Left colon (tissue), 2 donors: Measurements from ENCODE around the gene ATP6V1B1. TPM values are rescaled to one million over a fixed set of nuclear protein-coding genes. Genes with fewer than 3 reads are reported as not detected.

Source experiments
- ATAC-seq: fragments of 200-7000 bp; cut with Tn5 transposase; one replicate; pipeline ENCODE4 v1.9.1; 2020; ENCODE audit warnings: mild to moderate bottlenecking, moderate library complexity
- DNase-seq, 2 donors: peaks; one replicate each; pipeline ENCODE4 v3.0.0-alpha.2; 2020
- intact Hi-C, 2 donors: fragments of 100-400 bp; cut with DNase I in 1 of 2; cut with micrococcal nuclease in 1 of 2; formaldehyde crosslinking; loops; one replicate each; pipeline versions ENCODE4 v1.11.2 to v1.14.0; 2022; cut with DNase I, micrococcal nuclease
- long read RNA-seq: library from polyadenylated mRNA; unstranded; transcript quantifications from one replicate; pipeline ENCODE4 v2.0.0, GENCODE V29; 2021
- total RNA-seq, 2 donors: library from RNA; stranded (reverse); fragmentation: NEBNext Ultra II Directional; extraction: Animal tissue kit (Norgen Biotek cat#: 25700); gene quantifications; one replicate each; pipeline ENCODE4 v1.2.1, GENCODE V29; 2021
- donor health status: DM: no; HTN: no; CAD: no.
- donor health status: DM: yes; HTN: yes; CAD: no.

ATP6V1B1 gene
- total RNA-seq, result not detected
- long read RNA-seq, result 0 reads

DNA sequence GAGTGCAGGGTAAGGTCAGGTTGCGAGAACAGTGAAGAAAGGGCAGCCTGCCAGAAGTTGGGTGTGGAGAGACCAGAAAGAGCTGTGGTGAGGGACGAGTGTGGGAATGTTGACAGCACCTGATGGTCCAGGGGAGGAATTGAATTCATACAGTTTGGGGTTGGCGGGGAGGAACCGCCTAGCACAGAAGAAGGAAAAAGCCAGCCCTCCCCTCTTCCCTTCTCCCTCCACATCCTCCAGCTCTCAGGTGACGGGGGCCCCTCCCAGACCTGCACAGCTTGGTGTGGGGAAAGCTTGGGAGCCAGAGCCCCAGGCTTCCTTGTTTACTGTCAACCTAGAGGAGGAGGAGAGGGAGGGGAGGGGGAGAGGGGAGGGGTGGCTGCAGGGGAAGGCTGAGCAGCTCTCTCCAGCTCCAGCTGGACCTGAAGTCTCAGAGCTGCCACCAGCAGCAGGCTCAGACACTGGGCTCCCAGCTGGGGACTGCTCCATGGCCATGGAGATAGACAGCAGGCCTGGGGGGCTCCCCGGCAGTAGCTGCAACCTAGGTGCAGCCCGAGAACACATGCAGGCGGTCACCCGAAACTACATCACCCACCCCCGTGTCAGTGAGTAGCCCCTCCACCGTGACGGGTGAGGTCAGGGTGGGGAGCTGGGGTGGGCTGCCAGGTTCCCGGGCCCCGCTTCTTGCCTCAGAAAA lies at the start of gene ATP6V1B1:
ATP6V1B1 (plus strand) TSS at position 433 of the 697 bp plus-strand sequence; CDS start at position 488, 55 bp downstream.
- intact Hi-C loops, result no loop called here
- no peak for DNase-seq
- ATAC-seq, result peak; percentile 29

DNA sequence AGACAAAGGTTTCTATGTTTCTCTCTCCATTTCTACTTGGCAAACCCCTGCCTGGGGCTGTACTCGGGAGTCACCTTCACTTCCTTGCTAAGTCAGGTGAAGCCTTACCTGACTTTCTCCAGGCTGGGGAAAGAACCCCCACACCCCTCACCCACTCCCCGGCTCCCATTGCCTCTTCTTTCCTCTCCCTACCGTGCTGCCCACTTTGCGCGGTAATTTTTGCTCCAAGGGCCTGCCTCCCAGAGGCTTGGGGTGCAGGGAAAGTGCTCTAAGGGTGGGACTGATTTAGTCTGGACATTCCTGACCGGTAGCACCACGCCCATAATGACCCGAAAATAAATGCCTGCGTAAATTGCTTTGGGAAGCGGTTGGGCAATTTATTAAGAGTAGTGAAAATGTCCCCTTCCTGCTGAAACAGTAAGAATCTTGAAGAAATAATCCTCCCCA lies 49.1 kb upstream of the ATP6V1B1 start:
- DNase-seq (no peak), ATAC-seq (no peak)
- intact Hi-C loops, result no loop called here

DNA sequence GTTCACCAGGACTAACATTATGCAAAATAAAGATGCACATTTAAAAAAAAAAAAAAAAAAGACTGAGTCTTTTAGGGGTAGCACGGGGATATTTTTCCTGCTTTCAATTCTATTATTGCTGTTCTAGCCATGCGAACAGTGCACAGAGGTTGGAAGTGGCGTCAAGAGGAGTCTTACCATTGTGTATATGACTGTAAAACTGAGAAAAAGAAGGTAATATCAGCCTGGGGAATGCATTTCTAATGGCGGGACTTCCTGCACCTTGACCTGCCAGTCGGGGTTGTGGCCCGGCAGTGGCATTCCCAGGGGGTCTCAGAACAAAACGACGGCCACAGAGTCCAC lies 48.5 kb upstream of the ATP6V1B1 start:
- ATAC-seq (no peak), DNase-seq (no peak)
- intact Hi-C loops, result no loop called here

DNA sequence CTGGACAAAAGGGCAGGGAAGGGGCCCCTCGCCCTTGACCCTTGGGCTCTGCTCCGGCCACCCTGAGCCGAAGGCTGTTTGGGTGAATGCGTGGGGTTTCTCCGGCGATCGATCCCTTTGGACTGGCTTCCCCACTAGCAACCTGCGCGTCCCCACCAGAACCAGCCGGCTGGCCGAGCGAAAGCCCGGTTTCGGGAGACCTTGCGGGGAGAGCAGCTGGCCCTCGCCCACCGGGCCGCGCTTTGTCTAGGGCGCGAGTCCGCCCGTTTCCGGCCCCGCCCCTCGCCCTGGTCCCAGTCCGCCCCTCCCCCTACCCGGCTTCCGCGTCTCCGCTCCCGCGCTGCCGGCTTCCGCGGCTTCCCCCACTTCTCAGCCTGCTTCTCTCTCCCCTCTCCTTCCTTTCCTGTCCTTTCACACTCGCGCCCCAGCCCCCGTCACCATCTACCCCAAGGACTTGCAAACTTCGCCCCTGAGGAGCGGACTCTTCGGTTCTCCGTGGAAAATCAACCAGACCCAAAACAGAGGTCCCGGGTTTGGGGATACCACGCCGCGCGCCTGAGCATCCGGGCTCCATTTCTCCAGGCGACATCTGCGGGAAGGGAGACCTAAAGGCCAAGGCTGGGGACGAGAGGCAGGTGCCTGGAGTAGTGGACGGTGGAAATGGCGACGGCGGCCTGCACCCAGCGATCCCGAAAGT lies 48.0 kb upstream of the ATP6V1B1 start:
- DNase-seq, result peak in 1 of 2 donors; percentile 68
- intact Hi-C loops, result no loop called here
- peak; percentile 92 for ATAC-seq

DNA sequence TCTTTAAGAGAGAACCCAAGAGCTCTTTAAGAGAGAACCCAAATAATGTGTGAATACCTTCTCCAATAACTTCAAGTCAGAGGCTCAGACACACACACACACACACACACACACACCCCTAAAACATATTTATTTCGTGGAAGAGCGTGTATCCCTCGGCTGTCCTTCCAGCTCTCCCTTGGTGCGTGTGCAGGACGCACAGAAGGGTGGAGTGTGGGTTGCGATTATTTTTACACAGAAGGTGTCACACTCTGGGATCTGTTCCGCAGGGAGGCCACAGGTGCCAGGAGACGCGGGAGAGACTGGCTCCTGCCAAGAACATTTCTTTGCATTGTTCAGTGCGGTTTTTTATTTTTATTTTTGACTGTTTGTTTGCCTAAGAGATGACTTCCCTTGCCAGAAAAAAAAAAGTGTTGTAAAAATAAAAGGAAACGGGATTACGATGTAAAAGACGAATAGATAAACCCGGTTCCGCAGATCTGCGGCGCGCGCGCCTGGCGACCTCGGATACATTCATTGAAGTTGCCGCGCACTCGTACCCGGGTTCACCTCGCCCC lies 47.3 kb upstream of the ATP6V1B1 start:
- ATAC-seq (no peak), DNase-seq (no peak)
- intact Hi-C loops, result no loop called here

DNA sequence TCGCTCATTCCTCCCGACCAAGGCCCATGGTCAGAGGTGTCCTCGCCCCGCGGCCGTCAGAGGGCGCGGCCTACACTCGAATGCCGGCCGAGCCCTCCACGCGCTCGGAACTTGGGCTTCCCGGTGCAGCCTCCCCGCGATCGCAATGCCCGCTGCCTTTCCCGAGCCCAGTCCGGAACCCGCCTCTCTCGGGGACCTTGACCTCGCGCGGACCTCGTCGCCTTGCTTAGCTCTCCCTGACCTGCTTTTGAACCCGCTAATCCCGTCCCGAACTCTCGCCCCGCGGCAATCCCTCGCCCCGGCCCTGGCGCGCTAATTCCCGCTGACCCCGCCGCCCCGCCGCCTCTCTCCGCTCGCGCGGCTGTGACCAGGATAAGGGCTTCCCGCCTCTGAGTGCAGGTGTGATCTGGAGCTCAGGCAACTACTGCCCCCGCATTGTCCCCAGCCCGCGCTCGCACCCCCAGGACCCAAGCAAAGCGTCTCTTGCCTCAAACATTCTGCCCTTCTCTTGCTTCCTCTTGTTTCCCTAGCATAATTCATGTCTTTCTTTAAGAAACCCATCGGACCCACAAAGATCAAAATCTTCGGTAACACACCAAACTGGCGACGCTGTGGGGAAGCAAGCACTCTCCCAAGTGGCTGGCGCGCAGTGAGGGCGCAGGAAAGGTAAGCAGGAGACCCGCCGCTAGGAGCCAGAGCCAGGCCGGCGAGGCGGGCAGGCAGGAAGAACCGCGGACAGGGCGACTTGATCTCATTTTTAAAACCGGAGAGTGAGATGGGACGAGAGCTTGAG lies 46.6 kb upstream of the ATP6V1B1 start:
- ATAC-seq (peak; percentile 37), DNase-seq (no peak)
- intact Hi-C loops, result no loop called here

DNA sequence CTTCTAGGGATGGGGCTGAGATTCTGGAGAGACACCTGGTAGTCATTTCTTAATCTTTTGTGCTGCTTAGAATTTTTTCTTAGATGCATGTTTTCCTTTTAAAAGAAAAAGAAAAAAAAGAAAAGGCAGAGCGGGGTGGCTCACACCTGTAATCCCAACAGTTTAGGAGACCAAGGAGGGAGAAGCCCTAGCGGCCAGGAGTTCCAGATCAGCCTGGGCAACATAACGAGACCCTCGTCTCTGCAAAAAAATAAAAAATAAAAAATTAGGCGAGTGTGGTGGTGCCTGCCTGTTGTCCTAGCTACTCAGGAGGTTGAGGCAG lies 46.0 kb upstream of the ATP6V1B1 start:
- ATAC-seq, result no peak
- DNase-seq, result no peak
- intact Hi-C loops, result no loop called here

DNA sequence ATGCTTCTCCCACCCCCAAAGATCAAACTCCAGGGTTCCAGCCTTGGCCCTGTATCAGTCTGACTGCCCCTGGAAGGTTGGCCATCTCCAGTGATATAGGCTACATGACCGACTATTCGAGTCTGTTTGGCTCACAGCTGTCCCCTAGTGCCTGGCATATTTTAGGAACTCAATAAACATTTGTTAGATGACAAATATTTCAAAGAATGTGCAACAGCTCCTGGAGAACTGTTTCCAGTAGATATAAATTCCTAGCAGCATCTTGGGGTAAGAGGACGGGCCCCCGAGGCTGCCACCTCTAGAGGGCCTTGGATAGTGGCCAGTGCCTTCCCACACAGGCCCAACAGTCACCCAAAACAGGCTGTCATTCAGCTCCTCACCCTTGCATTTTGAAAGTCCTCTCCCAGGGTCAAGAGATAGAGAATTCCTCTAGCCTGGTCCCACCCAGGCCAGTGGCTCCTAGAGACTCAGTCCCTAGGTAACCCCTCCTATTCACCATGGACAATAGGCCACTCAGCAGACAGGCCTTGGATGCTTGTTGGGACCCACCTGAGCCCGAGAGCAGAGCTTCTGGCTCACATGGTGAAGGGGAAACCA lies 45.1 kb upstream of the ATP6V1B1 start:
- ATAC-seq, result no peak
- no peak for DNase-seq
- intact Hi-C loops, result no loop called here

DNA sequence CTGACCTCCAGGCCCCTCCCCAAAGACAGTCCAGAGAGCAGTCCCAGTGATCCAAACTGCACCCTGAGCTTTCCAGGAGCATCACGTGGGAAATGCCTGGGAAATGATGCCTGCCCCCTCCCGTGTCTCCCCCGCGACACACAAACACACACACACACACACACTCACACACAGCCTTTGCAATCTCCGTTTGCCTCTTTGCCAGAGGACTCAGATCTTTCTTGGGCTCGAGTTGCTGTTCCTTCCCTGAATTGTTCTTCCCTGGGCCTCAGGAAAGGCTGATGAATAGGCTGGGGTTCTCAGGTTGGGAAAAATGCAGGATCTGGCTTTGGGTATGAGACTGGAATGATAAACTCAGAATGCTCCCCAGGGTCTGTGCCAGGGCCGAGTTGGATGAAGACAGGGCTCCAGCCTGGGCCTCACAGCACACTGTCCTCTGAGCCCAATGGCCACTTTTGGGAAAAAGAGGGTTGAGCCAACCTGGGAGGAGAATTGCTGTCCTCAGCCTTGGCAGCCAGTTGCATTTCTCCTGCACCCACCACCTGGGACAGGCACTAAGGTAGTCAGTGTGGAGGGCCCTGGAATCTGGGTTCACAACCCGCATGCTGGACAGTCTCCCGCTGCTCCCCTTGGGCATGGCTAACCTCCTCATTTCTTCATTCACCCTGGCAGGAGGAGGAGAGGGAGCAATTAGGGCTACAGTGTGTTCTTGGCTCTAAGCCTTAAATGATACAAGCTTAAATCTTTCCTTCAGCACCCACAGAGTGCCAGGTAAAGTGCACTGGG lies 43.9 kb upstream of the ATP6V1B1 start:
- DNase-seq (no peak), ATAC-seq (no peak)
- intact Hi-C loops, result no loop called here

DNA sequence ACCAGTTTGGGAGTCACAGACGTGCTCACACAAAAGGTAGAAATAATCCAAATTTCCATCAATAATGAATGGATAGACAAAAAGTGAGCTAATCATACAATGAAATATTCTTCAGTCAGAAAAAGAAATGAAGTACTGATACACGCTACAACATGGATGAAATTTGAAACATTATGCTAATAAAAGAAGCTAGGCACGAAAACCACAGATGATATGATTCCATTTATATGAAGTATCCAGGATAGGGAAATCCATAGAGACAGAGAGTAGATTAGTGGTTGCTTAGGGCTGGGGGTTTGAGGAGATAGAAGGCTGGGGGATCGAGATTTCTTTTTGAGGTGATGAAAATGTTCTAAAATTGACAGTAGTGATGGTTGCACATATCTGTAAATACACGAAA lies 43.0 kb upstream of the ATP6V1B1 start:
- ATAC-seq (no peak), DNase-seq (no peak)
- intact Hi-C loops, result no loop called here

DNA sequence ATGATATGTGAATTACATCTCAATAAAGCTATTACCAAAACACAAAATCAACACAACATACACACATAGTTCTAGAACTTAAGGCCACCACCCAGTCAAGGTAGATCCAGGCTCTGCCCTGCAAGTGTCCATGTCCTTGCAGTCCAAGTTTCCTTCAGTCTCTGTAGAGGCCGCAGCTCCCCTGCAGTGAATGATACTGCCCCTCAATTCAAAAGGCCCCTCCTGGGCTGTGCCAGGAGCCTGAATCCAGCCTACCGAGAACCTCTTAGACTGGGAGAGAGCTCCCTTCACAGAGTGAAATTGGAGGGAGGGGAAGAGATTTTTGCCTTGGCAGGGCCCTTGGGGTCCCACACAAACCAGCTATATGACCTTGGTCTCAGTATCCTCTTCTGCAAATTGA lies 42.5 kb upstream of the ATP6V1B1 start:
- intact Hi-C loops, result no loop called here
- no peak for ATAC-seq
- DNase-seq, result no peak

DNA sequence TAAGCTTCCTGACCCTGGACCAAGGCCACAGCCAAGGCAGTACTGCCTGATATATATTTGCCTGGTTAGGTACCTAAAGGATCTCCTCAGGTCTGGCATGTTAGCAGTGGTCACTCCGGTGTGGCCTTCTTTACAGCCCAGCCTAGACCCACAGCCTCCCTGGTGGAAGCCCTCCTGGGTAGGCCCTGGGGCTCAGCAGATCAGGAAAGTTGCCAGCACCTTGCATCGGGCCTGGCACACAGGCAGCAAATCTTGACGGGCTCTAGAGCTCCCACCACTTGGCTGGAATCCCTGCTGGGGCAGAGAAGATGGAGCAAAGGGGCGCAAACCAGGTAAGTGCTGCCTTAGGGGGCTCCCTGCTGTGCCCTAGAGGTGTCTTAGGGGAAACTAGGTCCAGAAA lies 40.9 kb upstream of the ATP6V1B1 start:
- DNase-seq (no peak), ATAC-seq (no peak)
- intact Hi-C loops, result no loop called here

DNA sequence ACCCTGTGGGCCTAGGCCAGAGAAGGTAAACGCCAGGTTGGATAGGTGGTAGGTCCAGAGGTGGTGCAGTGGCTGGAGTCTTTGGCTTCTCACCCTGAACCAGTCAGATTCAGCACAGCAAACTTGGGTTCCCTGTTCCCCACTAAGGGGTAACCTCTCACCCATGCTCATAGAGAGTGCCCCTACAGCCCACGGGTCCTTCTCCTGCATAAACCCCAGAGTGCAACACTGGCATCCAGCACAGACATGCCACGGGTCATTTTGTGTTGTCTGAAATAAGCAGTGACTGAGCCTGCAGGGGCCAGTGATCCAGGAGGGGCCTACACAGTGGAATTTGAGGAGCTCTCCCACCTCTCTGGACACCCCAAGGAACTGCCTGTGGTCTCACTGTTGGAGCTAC lies 40.5 kb upstream of the ATP6V1B1 start:
- ATAC-seq (no peak), DNase-seq (no peak)
- intact Hi-C loops, result no loop called here

DNA sequence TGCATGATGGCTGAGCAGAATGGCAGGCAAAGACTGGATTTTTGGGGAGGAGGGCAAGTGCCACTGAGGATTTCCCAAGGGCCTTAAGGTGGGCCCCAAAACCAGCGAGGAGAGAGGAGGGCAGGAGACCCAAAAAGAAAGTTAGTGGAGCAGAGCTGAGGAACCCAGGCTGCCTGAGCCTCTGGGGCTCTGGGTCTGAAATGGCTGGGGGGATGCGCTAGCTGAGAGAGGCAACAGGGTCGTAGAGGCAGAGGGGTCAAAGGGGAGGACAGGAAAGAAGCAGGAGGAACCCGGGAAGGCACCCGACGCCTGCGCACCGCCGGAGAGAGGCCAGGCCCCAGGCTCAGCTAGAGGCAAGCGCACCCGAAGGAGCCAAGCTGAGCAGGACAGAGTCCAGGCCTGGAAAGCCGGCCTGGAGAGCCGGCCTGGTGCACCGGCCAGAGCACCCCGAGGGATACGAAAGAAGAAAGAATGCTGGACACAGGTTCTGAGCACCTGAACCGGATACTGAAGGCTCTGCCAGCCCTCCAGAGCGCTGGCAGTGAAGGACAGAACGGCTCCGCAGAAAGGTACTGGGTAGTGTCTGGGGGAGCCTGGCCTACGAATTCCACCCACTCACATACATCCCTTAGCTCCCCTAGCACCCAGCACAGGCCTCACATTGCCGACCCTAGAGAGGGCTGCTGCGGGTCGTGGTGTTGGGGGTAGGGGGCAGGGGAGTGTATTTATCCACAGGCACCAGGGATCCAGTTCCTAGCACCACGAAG lies 39.5 kb upstream of the ATP6V1B1 start:
- DNase-seq, result no peak
- ATAC-seq, result no peak
- intact Hi-C loops, result no loop called here

DNA sequence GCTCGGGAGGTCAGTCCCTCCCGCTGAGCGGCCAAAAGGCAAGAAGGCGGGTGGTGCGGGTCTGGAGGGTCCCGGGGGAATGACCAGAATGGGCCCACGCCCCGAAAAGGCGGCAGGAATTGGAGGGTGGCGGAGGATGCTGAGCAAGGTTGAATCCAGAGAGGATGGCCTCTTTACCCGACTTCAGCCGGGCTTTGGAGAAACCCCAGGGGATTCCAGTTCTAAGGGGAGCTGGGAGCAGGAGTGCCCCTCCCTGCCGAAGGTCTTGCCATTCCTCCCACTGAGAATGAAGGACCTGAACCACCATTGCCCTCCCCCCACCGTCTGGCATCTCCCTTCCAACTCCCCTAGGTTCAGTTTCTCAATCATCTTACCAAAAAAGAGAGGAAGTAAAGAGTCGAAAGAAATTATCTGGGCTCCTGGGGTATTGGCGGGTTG lies 38.9 kb upstream of the ATP6V1B1 start:
- DNase-seq (no peak), ATAC-seq (no peak)
- intact Hi-C loops, result no loop called here

DNA sequence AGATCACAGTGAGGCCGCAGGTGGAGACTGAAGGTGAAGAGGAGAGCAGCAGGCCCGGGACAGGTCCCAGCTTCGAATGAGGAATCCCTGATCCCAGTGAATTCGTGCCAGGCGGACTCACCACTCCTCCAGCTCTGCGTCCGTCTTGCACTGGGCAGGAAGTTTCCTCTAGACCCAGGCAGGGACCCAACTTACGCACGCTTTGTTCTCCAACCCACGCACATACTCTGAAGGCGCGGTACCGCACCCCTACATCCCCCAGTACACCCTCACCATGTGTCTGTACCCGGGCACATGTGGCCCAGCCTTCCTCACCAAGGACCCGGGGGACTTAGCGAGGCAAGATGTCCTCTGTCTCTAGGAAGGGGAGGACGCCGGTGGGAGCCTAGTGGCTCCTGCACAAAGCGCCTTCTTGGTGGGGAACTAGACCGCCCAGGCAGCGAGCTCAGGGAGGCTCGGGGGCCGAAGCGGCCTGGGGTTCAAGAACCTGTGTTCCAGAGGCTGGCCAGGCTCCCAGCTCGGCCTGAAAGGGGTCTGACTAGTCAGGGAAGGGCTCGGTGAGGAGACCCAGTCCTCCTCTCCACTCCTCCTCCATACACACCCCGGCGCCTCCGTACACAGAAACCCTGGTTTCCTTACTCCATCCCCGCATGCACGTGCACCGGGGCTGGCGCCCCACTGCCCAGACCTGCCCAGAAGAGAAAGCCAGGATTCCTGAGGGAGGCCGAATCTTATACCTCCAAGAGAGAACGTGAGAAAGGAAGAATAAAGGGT lies 38.3 kb upstream of the ATP6V1B1 start:
- no peak for DNase-seq
- intact Hi-C loops, result no loop called here
- no peak for ATAC-seq

DNA sequence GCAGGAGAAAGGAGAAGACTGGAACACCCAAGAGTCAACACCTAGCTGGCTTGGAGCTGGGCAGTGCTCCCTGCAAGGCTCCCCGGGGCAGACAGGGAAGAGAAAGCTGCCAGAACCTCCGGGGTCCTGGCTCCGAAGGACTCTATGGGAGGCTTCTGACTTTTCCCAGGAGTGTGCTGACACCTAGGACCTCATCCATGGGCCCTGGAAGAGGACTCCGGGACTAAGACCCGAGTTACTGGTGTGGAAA lies 37.8 kb upstream of the ATP6V1B1 start:
- intact Hi-C loops, result no loop called here

More for the DNA sequence above, 37.8 kb upstream of the ATP6V1B1 start:
- DNase-seq, result no peak
- ATAC-seq, result no peak
